GM13976 (cell line): ENCODE results near the gene PDCD2L.

Experiments used
- DNase-seq: peaks from one replicate; pipeline ENCODE4 v3.0.0; 2012; ENCODE audit warnings: low spot score
- CTCF ChIP-seq: IDR thresholded peaks from 2 replicates; pipeline ENCODE4 v1.5.1; 2012; ENCODE audit warnings: borderline replicate concordance, mild to moderate bottlenecking; ENCODE audit not compliant: insufficient read depth; ENCODE audit errors: extremely low read depth, missing control alignments, control extremely low read depth
- in situ Hi-C: fragments of 300-500 bp; cut with MboI; formaldehyde crosslinking; loops from one replicate; pipeline ENCODE4 v1.12.0; 2022; ENCODE audit warnings: low sequenced_read_pairs, mixed read lengths, inconsistent platforms; ENCODE audit not compliant: unreplicated experiment

PDCD2L gene

GRCh38 chr19:34409189-34410164 lies 5.3 kb downstream of the PDCD2L start:
- in situ Hi-C loops: no loop called here
- no peak for DNase-seq
- no peak for TF ChIP-seq CTCF

GRCh38 chr19:34411216-34411615 lies 7.0 kb downstream of the PDCD2L start:
- no peak for DNase-seq
- in situ Hi-C loops: no loop called here
- no peak for TF ChIP-seq CTCF

GRCh38 chr19:34416021-34416545 lies 11.9 kb downstream of the PDCD2L start:
- DNase-seq: no peak
- no peak for TF ChIP-seq CTCF
- in situ Hi-C loops: no loop called here

- in situ Hi-C loops: no loop called here
- DNase-seq: no peak
- no peak for TF ChIP-seq CTCF
Observed at GRCh38 chr19:34418300-34418699, 14.1 kb downstream of the PDCD2L start.

- in situ Hi-C loops: no loop called here
- no peak for DNase-seq
- TF ChIP-seq CTCF: no peak
Observed at GRCh38 chr19:34426096-34426661, 22.0 kb downstream of the PDCD2L start.

- in situ Hi-C loops: no loop called here
- peak; percentile 75 for DNase-seq
- TF ChIP-seq CTCF: no peak
Observed at GRCh38 chr19:34428549-34429285, 24.5 kb downstream of the PDCD2L start.
